KOPT-K1 (cell line): ENCODE data around the gene PTK6.

Source experiments
- H3K27ac ChIP-seq: fragments of 200-600 bp; sonication (generic); 2 replicates; pipeline ENCODE4 v1.5.1; 2016; ENCODE audit warnings: antibody characterized with exemption, mild to moderate bottlenecking, low read depth, low read length; ENCODE audit not compliant: poor library complexity, severe bottlenecking
- H3K36me3 ChIP-seq: fragments of 200-600 bp; sonication (generic); 2 replicates; pipeline ENCODE4 v1.5.1; 2017; ENCODE audit warnings: antibody characterized with exemption, mild to moderate bottlenecking, low read length, moderate library complexity; ENCODE audit not compliant: insufficient read depth
- H3K9me3 ChIP-seq: fragments of 200-600 bp; sonication (generic); 2 replicates; pipeline ENCODE4 v1.5.1; 2017; ENCODE audit warnings: antibody characterized with exemption, low read length, mild to moderate bottlenecking; ENCODE audit not compliant: insufficient read depth, poor library complexity, severe bottlenecking

Gene PTK6

DNA sequence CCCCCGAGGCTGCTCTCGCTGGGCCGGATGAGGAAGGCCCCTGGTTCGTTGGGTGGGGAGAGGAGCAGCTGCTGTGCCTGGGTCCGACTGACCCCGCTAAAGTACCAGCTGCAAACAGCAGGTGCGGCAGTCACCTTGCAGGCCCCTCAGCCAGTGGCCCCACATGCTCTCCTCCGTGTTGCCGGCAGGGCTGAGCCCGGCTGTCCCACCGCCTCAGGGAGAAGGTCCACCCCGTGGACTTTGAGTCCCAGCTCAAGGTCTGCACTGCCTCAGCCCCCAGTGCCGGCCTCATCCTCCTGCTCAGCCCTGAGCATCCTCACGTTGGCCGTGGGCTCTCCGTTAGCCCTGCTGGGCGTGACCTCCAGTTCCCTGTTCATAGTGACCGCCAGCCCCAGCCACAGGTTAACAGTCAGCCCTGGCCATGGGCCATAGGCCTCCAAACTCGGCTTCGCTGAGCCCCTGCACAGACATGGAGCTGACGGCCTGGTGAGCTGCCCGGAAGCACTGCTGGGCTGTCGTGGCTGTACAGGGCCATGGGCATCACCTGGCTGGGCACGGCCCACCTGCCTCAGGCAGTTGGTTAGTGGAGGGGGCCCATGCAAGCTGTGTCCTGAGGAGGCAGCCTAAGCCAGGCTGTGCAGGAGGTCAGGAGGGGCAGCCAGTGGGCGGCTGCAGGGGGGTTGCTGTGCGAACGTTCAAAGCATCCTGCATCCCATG, 7.2 kb upstream of the PTK6 start:
- no peaks in the 10 kb centered on the region for H3K9me3 ChIP-seq
- no peaks in the 10 kb centered on the region for H3K36me3 ChIP-seq
- no peak overlapping the region for H3K27ac ChIP-seq

DNA sequence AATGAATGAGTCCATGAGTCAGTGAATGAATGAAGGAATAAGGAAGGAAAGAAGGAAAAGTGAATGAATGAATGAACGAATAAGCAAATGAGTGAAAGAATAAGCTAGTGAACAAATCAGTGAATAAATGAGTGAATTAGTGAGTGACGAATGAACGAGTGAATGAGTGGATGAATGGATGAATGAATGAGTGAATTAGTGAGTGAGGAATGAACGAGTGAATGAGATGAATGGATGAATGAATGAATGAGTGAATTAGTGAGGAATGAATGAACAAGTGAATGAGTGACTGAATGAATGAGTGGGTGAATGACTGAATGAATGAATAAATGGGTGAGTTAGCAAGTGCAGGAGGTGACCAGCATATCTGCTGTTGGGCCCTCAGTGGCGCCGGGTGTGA, 6.6 kb upstream of the PTK6 start:
- Histone ChIP-seq H3K27ac (no peak overlapping the region), H3K9me3 (no peaks in the 10 kb centered on the region)

DNA sequence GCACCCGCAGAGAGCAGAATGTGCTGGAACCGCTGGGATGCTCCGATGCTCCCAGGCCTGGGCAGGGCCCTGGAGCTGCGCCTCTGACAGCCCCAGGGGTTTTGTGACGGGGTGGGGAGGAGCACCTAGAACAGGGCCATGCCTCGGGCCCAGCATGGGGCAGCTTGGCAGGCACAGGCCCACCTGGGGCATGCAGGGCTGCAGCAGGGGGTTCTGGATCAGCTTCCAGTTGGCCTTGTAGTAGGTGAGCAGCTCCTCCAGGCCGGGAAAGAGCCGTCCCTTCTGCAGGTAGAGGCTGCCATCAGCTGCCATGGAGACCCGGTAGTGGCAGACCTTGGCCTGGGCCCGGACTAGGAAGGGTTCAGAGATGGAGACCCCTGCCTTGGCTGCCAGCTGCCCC, 6.0 kb upstream of the PTK6 start:
- Histone ChIP-seq H3K27ac (no peak overlapping the region), H3K9me3 (no peaks in the 10 kb centered on the region), H3K36me3 (no peaks in the 10 kb centered on the region)

More for the DNA sequence above, 6.6 kb upstream of the PTK6 start:
- H3K36me3 ChIP-seq, result no peaks in the 10 kb centered on the region

DNA sequence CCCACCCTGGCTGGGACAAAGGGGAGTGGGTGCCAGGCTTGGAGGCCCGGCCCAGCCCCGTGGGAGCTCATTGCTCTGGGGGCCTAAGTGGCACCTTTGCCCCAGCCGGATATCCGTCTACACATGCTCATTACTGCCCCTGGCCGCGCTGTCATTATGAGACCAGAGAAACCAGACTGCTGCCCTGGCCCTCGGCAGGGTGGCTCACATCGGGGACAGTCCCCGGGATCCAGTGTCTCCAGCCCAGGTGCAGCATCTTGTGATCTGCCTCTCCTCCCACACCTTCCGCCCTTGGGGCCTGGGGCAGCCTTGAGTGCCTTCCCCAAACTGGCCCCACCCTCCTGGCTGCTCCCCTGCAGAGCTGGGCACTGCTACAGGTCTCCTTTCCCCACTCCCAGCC, 5.5 kb upstream of the PTK6 start:
- Histone ChIP-seq H3K9me3 (no peaks in the 10 kb centered on the region), H3K27ac (no peak overlapping the region), H3K36me3 (no peaks in the 10 kb centered on the region)

DNA sequence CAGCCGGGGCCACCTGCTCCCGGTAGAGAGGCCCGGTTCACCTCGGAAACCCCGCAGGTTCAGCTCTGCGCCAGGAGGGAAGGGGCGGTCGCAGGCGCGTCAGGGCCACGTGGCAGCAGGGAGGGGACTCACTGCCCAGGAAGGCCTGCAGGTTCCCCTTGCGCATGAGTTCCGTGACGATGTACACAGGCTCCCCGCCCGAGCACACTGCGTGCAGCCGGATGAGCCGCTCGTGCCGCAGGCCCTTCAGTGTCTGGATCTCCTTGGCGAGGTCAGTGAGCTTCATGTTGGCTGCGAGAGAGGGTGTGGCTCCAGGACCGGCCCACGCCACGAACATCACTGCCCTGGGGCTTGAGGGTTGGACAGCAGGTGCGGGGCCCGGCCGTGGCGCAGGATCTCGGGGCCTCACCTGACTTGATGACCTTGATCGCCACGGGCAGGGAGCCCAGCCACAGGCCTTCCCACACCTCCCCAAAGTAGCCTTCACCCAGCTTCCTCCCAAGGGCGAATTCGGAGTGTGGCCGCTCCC, 4.9 kb upstream of the PTK6 start:
- no peaks in the 10 kb centered on the region for H3K9me3 ChIP-seq
- no peak overlapping the region for H3K27ac ChIP-seq
- no peaks in the 10 kb centered on the region for H3K36me3 ChIP-seq

DNA sequence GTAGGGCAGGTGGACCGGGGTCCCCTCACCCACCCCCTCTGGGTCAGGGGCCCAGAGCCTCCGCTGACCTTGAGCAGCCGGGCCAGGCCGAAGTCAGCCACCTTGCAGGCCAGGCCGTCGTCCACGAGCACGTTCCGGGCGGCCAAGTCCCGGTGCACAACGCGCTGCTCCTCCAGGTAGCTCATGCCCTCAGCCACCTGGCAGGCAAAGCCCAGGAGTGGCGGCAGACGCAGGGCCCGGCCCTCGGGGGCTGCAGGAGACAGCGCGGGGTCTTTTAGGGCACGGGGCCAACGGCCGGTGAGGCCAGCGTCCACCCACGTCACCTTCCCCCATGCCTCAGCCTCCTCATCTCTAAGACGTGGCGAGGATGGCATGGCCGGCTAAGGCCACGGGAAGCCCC, 4.2 kb upstream of the PTK6 start:
- Histone ChIP-seq H3K27ac (no peak overlapping the region), H3K9me3 (no peaks in the 10 kb centered on the region), H3K36me3 (no peaks in the 10 kb centered on the region)

DNA sequence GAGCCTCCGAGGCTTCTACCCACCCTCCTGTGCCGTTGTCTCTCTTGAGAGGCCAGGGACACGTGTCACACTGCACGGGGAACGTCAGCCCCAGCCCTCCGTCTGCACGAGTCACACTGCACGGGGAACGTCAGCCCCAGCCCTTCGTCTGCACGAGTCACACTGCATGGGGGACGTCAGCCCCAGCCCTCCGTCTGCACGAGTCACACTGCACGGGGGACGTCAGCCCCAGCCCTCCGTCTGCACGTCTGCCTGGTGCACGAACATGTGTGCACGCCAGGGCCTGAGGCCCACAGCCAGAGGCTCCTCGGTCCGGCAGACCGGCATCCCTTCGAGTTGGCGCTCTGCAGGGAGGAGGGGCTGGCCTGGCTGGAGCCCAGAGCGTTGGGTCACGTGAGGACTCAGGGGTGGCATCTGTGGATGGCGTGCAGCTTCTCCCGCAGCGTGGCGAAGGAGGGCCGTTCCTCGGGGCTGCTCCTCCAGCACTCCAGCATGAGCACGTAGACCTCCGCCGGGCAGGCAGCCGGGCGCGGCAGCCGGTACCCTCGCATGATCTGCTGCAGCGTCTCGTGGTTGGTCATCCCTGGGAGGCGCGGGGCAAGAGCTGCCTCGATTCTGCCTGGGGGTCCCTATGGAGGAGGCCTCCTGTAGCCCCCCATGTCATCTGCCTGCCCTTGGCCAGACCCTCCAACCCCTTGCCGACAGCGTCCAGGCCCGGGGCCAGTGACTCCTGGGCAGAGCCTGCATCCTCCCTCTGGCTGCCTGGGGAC, 3.4 kb upstream of the PTK6 start:
- Histone ChIP-seq H3K36me3 (no peaks in the 10 kb centered on the region), H3K9me3 (no peaks in the 10 kb centered on the region), H3K27ac (no peak overlapping the region)

DNA sequence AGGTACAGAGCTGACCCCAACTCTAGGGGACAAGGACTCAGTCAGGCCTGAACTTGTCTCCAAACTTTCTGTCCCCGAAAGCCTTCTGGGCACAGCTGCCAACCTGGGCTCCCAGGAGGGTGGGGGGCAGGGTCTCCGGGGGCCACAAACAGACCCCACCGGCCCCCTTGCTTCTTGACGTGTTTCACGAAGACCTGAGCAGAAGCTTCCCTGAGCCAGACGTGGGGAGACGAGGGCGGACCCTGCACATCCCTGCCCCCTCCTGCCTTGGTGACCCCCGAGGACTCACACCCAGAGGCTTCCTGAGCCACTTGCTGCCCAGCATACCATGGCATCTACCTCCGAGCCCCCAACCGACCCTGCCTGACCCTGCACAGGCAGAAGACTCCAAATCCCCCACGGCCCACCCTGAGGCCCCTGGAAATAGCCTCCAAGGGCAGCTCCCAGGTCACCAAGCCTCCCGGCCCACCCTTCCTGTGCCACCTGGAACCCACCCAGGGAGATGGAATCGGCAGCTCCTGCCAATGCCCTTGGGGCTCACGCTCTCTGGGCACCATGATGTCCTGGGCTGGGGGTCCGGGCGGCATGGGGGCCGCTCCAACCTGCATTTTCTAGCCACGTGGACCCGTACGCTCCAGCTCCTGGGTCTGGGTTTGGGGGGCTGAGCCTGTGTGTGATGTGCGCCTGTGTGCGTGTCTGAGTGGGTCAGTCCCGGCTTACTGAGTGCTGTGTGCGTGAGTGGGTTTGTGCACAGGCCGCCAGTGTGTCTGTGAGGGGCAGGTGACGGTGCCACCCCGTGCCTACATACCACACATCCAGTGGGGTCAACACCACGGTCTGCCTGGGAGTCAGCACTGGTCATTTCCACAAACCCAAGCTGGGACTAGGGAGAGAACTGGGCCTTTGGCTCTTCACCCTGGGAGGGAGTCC, 2.5 kb upstream of the PTK6 start:
- Histone ChIP-seq H3K9me3 (no peaks in the 10 kb centered on the region), H3K36me3 (no peaks in the 10 kb centered on the region), H3K27ac (no peak overlapping the region)

DNA sequence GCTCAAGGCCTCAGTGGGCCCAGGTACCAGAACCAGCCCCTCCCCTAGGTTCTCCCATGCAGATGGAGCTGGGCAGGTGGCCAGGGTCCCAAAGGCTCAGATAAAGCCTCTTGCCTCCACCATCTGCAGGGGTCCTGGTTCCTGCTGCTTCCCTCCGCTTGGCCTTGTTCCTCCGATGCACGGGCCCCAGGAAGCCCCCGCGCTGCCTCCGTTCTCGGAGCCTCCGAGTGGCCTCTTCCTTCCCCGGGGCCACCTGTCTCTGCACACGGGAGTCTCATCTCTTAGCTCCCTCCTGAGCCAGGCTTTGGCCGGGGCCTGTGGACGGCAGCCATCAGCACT, 1.9 kb upstream of the PTK6 start:
- Histone ChIP-seq H3K36me3 (no peaks in the 10 kb centered on the region), H3K9me3 (no peaks in the 10 kb centered on the region), H3K27ac (no peak overlapping the region)

DNA sequence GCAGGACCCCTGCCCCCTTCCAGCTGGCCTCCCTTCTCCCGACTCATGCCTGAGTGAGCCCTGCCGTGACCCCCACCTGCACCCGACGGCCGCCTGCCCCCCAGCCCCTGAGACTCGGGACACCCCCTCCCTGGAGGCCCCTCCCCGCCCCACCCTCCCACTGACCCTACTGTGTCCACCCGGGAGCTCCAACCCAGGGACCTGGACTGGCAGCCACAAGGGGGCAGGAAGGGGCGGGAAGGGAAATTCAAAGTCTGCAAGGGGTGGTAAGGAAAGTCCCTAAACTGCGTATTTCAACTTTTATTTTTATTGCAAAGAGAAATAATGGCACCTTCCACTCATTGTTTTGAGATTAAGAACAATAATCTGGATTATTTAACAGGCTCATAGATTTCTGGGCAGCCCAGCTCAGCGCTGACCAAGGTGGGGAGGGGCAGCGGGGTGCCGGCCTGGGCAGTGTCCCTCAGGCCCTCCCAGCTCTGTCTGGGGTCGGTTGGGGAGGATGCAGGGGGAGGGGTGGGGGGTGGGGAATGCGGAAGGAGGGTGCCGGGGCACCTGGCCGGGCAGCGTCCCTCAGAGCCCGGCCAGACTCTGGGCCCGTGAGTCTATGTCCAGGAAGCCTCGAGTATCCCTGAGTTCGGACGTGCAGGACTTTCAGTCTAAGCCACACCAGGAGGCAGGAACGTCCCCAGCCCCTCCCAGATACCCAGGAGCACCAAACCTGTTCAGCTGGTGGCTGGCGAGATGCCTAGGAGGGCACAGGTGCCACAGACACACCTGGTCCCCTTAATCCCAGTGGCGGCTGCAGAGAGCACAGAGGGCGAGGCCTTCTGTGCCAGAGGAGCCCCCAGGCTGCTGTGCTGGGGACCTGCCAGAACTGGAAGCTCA, 1.3 kb upstream of the PTK6 start:
- no peaks in the 10 kb centered on the region for H3K9me3 ChIP-seq
- H3K36me3 ChIP-seq, result no peaks in the 10 kb centered on the region
- H3K27ac ChIP-seq, result peak overlapping the region; percentile 83

DNA sequence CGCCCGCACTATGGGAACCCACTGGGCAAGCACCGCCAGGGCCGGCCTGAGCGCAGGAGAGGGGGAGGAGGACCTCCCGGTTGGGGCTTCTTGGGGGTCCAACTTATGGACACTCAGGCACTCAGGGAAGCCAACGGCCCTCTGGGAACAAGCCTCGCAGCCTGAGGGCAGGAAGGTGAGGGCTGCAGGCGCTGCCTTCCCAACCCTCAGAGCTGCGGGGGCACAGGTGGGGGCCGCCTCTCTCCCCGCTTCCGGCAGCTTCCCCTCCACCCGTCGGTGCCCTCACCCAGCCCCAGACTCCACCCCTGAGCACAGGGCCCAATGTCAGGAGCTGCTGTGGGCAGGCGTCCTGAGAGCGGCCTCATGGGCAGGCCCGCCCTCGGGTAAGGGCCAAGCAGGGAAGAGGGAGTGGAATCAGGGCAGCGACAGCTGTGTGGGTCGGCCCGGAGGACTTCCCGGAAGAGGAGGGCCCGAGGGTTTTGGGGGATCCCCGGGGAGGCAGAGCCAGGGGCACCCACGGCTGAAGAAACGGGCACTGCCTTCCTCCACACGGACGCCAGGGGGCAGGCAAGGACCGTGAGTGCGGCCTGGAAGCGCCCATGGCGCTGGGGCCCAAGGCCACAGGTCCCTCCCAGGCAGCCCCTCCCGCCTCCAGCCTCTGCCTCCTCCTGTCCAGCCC, 488 bp upstream of the PTK6 start:
- Histone ChIP-seq H3K27ac (peak overlapping the region; percentile 83), H3K9me3 (no peaks in the 10 kb centered on the region), H3K36me3 (no peaks in the 10 kb centered on the region)

DNA sequence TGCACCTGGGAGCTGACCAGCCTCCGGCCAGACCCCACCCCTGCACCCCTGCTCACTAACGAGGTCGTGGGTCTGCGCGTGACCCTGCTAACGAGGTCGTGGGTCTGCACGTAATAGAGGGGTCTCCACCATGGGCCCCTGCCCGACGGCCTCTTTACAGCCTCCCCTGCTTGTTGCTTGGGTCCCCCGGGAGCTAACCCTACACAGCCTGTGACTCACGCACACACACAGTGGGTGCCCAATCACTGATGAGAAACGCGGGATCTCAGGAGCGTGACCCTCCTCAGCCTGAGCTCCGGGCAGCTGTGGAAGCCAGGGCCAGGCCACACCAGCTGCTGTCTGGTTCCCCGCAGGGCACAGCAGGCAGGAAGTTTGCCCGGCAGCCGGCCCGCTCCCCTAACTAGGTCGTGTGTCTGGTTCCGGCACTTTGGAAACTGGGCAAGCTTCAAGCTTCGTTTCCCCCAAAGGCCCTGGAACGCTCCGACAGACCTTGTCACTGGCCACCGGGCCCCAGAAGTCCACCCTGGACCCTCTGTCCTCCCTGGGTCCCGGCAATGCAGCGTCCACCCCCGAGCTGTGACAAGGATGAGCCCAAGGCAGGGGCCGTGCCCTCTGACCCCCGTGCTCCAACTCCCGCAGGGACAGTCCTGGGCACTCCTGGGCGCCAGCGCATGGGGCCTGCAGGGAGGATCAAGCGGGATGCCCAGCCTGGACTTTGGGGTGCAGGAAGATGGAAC, 767 bp downstream of the PTK6 start:
- Histone ChIP-seq H3K27ac (no peak overlapping the region), H3K36me3 (no peaks in the 10 kb centered on the region), H3K9me3 (no peaks in the 10 kb centered on the region)

DNA sequence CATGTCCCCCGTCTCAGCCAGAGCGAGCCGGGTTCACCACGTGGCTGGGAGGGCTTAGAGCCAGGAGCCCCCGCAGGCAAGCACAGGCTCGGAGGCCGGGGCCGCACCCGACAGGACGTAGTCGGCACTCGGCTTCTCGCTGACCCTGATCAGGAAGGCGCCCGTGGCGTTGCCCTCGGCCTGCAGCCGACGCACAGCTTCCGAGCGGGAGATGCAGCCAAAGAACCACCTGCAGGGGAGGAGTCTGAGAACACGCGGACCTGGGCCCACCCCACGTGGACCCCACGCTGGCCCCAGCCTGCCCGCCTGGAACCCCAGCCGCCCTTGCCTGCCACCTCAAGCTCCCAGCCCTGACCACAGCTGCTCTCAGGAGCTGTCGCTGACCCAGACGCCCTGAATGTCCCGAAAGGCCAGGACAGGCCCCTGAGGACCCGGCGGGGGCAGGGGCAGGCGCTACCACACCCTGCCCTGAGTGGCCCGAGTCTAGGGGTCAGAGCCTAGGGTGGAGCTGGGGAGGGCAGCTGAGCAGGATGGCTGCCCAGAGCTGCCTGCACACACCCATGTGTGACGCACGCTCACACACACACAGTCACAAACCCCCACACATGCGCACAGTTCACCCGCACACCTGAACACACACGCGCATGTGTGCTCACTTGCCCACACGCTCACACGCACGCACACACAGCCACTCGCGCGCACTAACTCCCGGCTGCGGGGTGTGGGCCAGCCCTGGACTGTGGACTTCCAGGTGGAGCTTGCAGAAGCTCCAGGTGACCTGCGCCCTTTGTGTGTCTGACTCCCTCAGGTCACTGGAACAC, 2.1 kb downstream of the PTK6 start:
- Histone ChIP-seq H3K36me3 (no peaks in the 10 kb centered on the region), H3K9me3 (no peaks in the 10 kb centered on the region), H3K27ac (no peak overlapping the region)
